Endothelial cell of umbilical vein (primary cell): ENCODE data around the gene BCO1. TPM values are rescaled to one million over a fixed set of nuclear protein-coding genes. Genes with fewer than 3 reads are reported as not detected.

ENCODE experiments used
- BruUV-seq: library from RNA; stranded (reverse); fragments of 400-500 nt; replicated peaks from 2 replicates; lab custom pipeline; 2021; lab: Mats Ljungman, UMichigan
- CTCF ChIA-PET: fragments of 300-600, 350-600 bp; sonication (Branson Sonifier 250); formaldehyde crosslinking; loops from one replicate; lab custom pipeline; 2021; ENCODE audit warnings: antibody characterized with exemption, inconsistent platforms; lab: Charles Lee
- POLR2A ChIA-PET: fragments of 300-600, 350-600 bp; sonication (Branson Sonifier 250); formaldehyde crosslinking; loops from one replicate; lab custom pipeline; 2021; ENCODE audit warnings: antibody characterized with exemption, inconsistent platforms; lab: Charles Lee
- DNase-seq: peaks from one replicate; pipeline ENCODE4 v3.0.0-alpha.2; 2011; ENCODE audit warnings: low read depth, low spot score
- FAIRE-seq: peaks from 2 replicates; lab custom pipeline; 2011; peaks lifted over from hg19 to GRCh38; lab: Jason Lieb, UNC
- H2AFZ ChIP-seq: 2 replicates; pipeline ENCODE4 v1.6.0; 2012; ENCODE audit warnings: low read depth, low read length, control low read depth, inconsistent platforms
- H3K27ac ChIP-seq: 2 replicates; pipeline ENCODE4 v1.5.1; 2011; ENCODE audit warnings: low read depth, mild to moderate bottlenecking, control low read depth, low read length, moderate library complexity; ENCODE audit not compliant: insufficient read depth
- H3K27me3 ChIP-seq, 2 experiments: 2 replicates each; pipeline versions ENCODE4 v1.6.0 to v1.6.1; 2011; ENCODE audit warnings: low read length in 2 of 2, mixed read lengths in 1 of 2; ENCODE audit not compliant: control insufficient read depth in 2 of 2, insufficient read depth in 2 of 2
- H3K36me3 ChIP-seq, 2 experiments: 2 replicates in 1 of 2; 3 replicates in 1 of 2; pipeline ENCODE4 v1.5.1; 2011; ENCODE audit warnings: low read length in 2 of 2, mild to moderate bottlenecking in 1 of 2, moderate library complexity in 1 of 2; ENCODE audit not compliant: control insufficient read depth in 2 of 2, insufficient read depth in 2 of 2; ENCODE audit errors: extremely low read depth in 1 of 2
- H3K4me1 ChIP-seq: 3 replicates; pipeline ENCODE4 v1.5.1; 2011; ENCODE audit warnings: mild to moderate bottlenecking, low read length; ENCODE audit not compliant: control insufficient read depth, insufficient read depth; ENCODE audit errors: extremely low read depth
- H3K4me2 ChIP-seq: 2 replicates; pipeline ENCODE4 v1.6.1; 2011; ENCODE audit warnings: low read length, control low read depth, mixed read lengths; ENCODE audit not compliant: insufficient read depth
- H3K4me3 ChIP-seq, 3 experiments: fragments of 200-600 bp in 1 of 3; sonication (generic), shearing (Covaris generic) in 1 of 3; replicated peaks in 1 of 3; 2 replicates each; pipeline ENCODE4 v1.5.1; 2011 to 2016; ENCODE audit warnings: control low read depth in 3 of 3, low read length in 3 of 3, mild to moderate bottlenecking in 2 of 3, inconsistent platforms in 1 of 3, low read depth in 1 of 3, moderate library complexity in 1 of 3; ENCODE audit not compliant: insufficient read depth in 1 of 3
- H3K79me2 ChIP-seq: 2 replicates; pipeline ENCODE4 v1.6.0; 2012; ENCODE audit warnings: low read length, inconsistent platforms; ENCODE audit not compliant: control insufficient read depth, insufficient read depth
- H3K9ac ChIP-seq: replicated peaks from 2 replicates; pipeline ENCODE3; 2011; ENCODE audit warnings: low read length, control low read depth; ENCODE audit not compliant: insufficient read depth; ENCODE audit errors: extremely low read depth
- H3K9me1 ChIP-seq: replicated peaks from 3 replicates; pipeline ENCODE4 v1.6.0; 2011; ENCODE audit warnings: mild to moderate bottlenecking, low read length; ENCODE audit not compliant: control insufficient read depth, insufficient read depth; ENCODE audit errors: extremely low read depth
- H3K9me3 ChIP-seq: replicated peaks from 2 replicates; pipeline ENCODE4 v1.5.1; 2012; ENCODE audit warnings: low read length, inconsistent platforms; ENCODE audit not compliant: control insufficient read depth, insufficient read depth
- H4K20me1 ChIP-seq: replicated peaks from 2 replicates; pipeline ENCODE3; 2011; ENCODE audit warnings: mild to moderate bottlenecking, low read length; ENCODE audit not compliant: control insufficient read depth, insufficient read depth; ENCODE audit errors: extremely low read depth
- CTCF ChIP-seq, 2 donors: IDR thresholded peaks; 1 replicate in 1 of 2; 2 replicates in 1 of 2; pipeline ENCODE4 v1.5.1; 2011; ENCODE audit warnings: low read length in 2 of 2, mild to moderate bottlenecking in 2 of 2, moderate library complexity in 2 of 2, control low read depth in 1 of 2, inconsistent platforms in 1 of 2, low read depth in 1 of 2; ENCODE audit not compliant: insufficient read depth in 1 of 2; ENCODE audit errors: extremely low read depth in 1 of 2
- EZH2 ChIP-seq: IDR thresholded peaks from 2 replicates; pipeline ENCODE4 v1.6.1; 2012; ENCODE audit warnings: borderline replicate concordance, low read depth, mild to moderate bottlenecking, moderate library complexity, low read length, inconsistent platforms; ENCODE audit not compliant: severe bottlenecking
- FOS ChIP-seq: IDR thresholded peaks from 2 replicates; pipeline ENCODE4 v1.6.1; 2011; ENCODE audit warnings: mild to moderate bottlenecking, low read length, moderate library complexity, borderline replicate concordance; ENCODE audit not compliant: insufficient read depth
- GATA2 ChIP-seq: IDR thresholded peaks from 2 replicates; pipeline ENCODE4 v1.7.0; 2011; ENCODE audit warnings: low read depth, mild to moderate bottlenecking, moderate library complexity, mixed read lengths, low read length; ENCODE audit not compliant: insufficient read length, insufficient read depth
- JUN ChIP-seq: IDR thresholded peaks from 2 replicates; pipeline ENCODE4 v1.6.1; 2011; ENCODE audit warnings: borderline replicate concordance, low read depth; ENCODE audit not compliant: insufficient read length, insufficient read depth
- MYC ChIP-seq: IDR thresholded peaks from one replicate; pipeline ENCODE4 v1.6.1; 2011; ENCODE audit warnings: mild to moderate bottlenecking, low read depth, low read length
- POLR2A ChIP-seq: IDR thresholded peaks from 2 replicates; pipeline ENCODE4 v1.6.1; 2012; ENCODE audit warnings: low read depth, mild to moderate bottlenecking, control low read depth, low read length
- POLR2AphosphoS5 ChIP-seq: IDR thresholded peaks from 2 replicates; pipeline ENCODE4 v1.6.1; 2012; ENCODE audit warnings: low read depth, mild to moderate bottlenecking, control low read depth, low read length, moderate library complexity; ENCODE audit not compliant: insufficient read depth
- dilution Hi-C: fragments of 300-500 bp; cut with MboI; formaldehyde crosslinking; loops from one replicate; pipeline ENCODE4 v1.15.0; 2019; ENCODE audit warnings: low sequenced_read_pairs; ENCODE audit not compliant: extremely low pct_ligation_motif_present
- intact Hi-C: fragments of 100-400 bp; cut with micrococcal nuclease; formaldehyde crosslinking; loops from one replicate; pipeline ENCODE4 v1.10.0; 2022
- polyA plus RNA-seq, 4 experiments: library from polyadenylated mRNA; depleted of rRNA in 3 of 4; stranded (reverse) in 3 of 4; unstranded in 1 of 4; fragments of >200 nt; gene quantifications; 2 replicates each; pipeline versions ENCODE4 v1.2.1 to v1.2.3, GENCODE V29; 2011 to 2012; ENCODE audit warnings: missing spikeins in 1 of 4
- total RNA-seq: library from RNA; stranded (reverse); gene quantifications from 2 replicates; pipeline ENCODE4 v1.2.3, GENCODE V29; 2021
- TF ChIP-seq, protein P1 (sequence below): IDR thresholded peaks from 2 replicates; pipeline ENCODE4 v1.6.1; 2011; ENCODE audit not compliant: insufficient read depth, insufficient read length

BCO1 gene
- total and polyA plus RNA-seq, 2 donors (not counting 3 experiments of a cell fraction or from before 2014, with no cell fraction given): not detected

DNA sequence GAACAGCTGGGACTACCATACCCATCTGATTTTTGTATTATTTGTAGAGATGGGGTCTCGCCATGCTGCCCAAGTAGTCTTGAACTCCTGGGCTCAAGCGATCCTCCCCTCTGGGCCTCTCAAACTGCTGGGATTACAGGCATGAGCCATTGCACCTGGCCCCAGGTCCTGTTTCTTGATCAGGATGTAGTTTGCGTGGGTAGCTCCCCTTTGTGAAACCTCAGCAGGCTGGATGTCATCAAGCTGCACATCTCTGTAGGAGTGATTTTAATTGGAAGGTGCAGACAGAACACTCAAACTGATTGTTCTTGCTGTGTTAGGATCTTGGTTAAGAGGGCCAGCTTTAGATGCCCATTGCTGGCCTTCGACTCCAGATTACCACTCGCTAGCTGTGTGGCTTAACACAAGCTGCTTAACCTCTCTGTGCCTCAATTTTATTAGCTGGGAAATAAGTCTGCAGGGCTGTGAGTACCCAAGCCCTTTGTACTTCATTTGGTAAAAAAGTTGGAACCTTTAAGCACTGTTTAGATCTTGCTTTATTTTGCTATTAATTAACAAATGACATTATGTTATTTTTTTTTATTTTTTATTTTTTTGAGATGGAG lies 16.5 kb downstream of the BCO1 start:
- Histone ChIP-seq H3K36me3 (no peaks in the 10 kb centered on the region), H3K27me3 (no peaks in the 10 kb centered on the region), H3K9ac (no peak overlapping the region), H4K20me1 (no peaks in the 10 kb centered on the region), H3K9me1 (no peaks in the 10 kb centered on the region), H3K4me1 (no peaks in the 10 kb centered on the region), H3K4me2 (no peak overlapping the region), H2AFZ (no peak overlapping the region), H3K4me3 (no peak overlapping the region), H3K27ac (no peak overlapping the region), H3K9me3 (no peaks in the 10 kb centered on the region), H3K79me2 (no peaks in the 10 kb centered on the region)
- CTCF ChIA-PET: interaction anchor here (1.3 kb wide), 1 partner anchor 9 kb away, joined by 4 read pairs; no protein-coding TSS in a partner anchor
- dilution Hi-C loops (no loop called here), intact Hi-C loops (no loop called here)
- BruUV-seq: no TSS peak
- POLR2A ChIA-PET: no interaction called here
- TF ChIP-seq POLR2A (no peak), POLR2AphosphoS5 (no peak), EZH2 (no peak)
- no peak for DNase-seq
- FAIRE-seq: no peak

DNA sequence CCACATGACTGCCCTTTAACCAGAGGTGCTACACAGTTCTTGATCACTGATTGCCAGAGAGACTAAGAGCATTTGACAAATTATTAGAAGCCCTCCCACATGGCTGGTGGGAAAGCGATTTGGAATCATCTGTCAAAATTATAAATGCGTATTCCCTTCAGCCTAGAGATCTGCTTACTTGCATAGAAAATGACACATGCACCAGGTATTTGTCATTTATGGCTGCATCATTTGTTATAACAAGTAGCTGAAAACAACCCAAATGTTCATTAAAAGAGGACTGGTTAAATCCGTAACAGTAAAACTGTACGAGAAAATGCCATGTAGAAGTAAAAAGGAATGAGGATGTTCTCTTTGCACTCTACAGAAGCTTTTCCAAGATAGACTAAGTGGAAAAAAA lies 21.4 kb downstream of the BCO1 start:
- FAIRE-seq: no peak
- Histone ChIP-seq H3K9ac (no peak overlapping the region), H3K36me3 (no peaks in the 10 kb centered on the region), H3K9me1 (no peaks in the 10 kb centered on the region), H3K4me1 (no peaks in the 10 kb centered on the region), H3K27ac (no peak overlapping the region), H3K27me3 (peaks cover 0 to 1% of the 10 kb centered on the region in 2 experiments), H3K9me3 (no peaks in the 10 kb centered on the region), H3K4me3 (no peak overlapping the region), H3K4me2 (no peak overlapping the region), H2AFZ (no peak overlapping the region), H3K79me2 (no peaks in the 10 kb centered on the region), H4K20me1 (no peaks in the 10 kb centered on the region)
- DNase-seq: no peak
- POLR2A ChIA-PET: no interaction called here
- CTCF ChIA-PET: interaction anchor here (1.0 to 2.5 kb wide), 8 partner anchors 12 to 224 kb away, joined by 3 to 20 read pairs (median 6); partner anchors contain the start of genes ATMIN and GAN
- BruUV-seq: no TSS peak
- dilution Hi-C loops (no loop called here), intact Hi-C loops (no loop called here)
- TF ChIP-seq GATA2 (no peak), CTCF (IDR thresholded peaks at IDR 0.05; ENCODE audit: extremely low read depth in 1 of 2, insufficient read depth in 1 of 2, low read depth in 1 of 2, low read length in 2 of 2) (no peak), FOS (no peak), EZH2 (no peak), JUN (no peak), POLR2A (no peak), MYC (no peak), POLR2AphosphoS5 (no peak)
- TF ChIP-seq, protein P1, sequence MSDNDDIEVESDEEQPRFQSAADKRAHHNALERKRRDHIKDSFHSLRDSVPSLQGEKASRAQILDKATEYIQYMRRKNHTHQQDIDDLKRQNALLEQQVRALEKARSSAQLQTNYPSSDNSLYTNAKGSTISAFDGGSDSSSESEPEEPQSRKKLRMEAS: no peak
